ENCODE results near the gene VPS41.

- TF ChIP-seq POLR2A (IDR thresholded peaks at IDR 0.05) (no peak), CTCF (IDR thresholded peaks at IDR 0.05) (no peak)
Observed at GRCh38 chr7:38757931-38758330, 151.1 kb downstream of the VPS41 start.

Data from Peyer's patch (tissue), 4 donors.